ENCODE data around the gene UCHL5.
"Not testable (repeated sequence)": the region's sequence is repeated elsewhere in the genome, so short reads cannot be mapped to it uniquely, and the experiment has no call there.

Gene UCHL5

DNA sequence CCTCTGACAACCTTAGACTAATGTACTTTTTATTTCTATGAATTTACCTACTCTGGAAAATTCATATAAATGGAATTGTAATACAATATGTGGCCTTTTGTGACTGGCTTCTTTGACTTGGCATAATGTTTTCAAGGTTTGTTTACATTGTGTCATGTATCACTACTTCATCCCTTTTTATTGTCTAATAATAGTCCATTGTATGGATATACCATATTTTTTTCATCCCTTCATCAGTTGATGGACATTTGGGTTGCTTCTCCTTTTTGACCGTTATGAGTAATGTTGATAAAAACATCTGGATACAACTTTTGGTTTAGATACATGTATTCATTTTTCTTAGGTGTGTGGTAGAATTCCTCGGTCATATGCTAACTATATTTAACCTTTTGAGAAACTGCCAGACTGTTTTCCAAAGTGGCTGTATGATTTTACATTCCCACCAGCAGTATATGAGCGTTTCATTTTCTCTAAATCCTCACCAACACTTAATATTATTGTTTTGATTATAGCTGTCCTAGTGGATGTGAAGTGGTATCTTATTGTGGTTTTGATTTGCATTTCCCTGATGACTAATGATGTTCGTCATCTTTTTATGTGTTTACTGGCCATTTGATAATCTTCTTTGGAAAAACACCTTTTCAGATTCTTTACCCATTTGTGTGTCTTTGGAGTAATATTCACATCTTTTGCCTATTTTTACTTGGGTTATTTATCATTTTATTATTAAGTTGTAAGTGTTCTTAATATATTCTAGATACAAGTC lies 3.7 kb upstream of the UCHL5 start:
- DNase-seq, result no peak

DNA sequence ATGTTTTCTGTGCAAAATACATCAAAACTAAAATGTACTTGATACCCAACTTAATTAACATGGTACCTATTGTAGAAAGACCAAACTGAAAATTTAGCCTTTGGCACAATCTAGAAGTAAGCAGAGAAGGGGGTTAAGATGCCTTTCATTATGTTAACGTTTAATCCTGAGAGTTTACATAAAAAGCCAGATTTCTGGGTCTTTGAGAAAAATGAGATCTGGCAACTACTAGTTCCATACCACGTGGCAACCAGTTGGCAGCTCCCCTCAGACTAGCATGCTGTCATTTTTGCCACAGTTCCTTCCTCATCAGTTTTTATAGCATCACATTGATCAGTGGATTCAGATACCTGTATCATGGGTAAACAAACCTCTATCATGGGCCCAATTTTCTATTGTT lies 1.8 kb upstream of the UCHL5 start:
- peak; percentile 31 for DNase-seq

- peak; percentile 47 for DNase-seq
These were observed 1.2 kb upstream of the UCHL5 start for GRCh38 chr1:193060406-193060805.

GRCh38 chr1:193060115-193060403 lies 899 bp upstream of the UCHL5 start:
- no peak for DNase-seq

GRCh38 chr1:193058529-193059281 lies 455 bp downstream of the UCHL5 start:
- no peak for DNase-seq

- DNase-seq, result no peak
These were observed 4.9 kb downstream of the UCHL5 start for GRCh38 chr1:193054169-193054675.

DNA sequence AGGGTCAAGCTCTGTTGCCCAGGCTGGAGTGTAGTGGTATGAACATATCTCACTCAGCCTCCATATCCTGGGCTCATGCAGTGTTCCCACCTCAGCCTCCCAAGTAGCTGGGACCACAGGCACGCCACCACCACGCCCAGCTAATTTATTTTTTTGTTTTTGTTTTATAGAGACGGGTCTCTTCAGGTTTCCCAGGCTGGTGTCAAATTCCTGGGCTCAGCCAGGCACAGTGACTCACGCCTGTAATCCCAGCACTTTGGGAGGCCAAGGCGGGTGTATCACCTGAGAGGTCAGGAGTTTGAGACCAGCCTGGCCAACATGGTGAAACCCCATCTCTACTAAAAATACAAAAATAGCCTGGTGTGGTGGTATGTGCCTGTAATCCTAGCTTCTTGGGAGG lies 10.2 kb downstream of the UCHL5 start:
- not testable (repeated sequence) for DNase-seq

GRCh38 chr1:193042766-193043691 lies 16.1 kb downstream of the UCHL5 start:
- no peak for DNase-seq

DNA sequence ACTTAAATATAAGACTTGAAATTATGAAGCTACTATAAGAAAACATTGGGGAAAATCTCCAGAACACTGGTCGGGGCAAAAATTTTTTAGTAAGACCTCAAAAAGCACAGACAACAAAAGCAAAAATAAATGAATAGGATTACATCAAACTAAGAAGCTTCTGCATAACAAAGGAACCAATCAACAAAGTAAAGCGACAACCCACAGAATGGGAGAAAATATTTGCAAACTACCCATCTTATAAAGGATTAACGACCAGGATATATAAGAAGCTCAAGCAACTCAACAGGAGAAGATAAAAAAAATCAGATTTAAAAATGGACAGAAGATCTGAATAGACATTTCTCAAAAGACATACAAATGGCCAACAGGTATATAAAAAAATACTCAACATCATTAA lies 19.1 kb downstream of the UCHL5 start:
- DNase-seq, result no peak

DNA sequence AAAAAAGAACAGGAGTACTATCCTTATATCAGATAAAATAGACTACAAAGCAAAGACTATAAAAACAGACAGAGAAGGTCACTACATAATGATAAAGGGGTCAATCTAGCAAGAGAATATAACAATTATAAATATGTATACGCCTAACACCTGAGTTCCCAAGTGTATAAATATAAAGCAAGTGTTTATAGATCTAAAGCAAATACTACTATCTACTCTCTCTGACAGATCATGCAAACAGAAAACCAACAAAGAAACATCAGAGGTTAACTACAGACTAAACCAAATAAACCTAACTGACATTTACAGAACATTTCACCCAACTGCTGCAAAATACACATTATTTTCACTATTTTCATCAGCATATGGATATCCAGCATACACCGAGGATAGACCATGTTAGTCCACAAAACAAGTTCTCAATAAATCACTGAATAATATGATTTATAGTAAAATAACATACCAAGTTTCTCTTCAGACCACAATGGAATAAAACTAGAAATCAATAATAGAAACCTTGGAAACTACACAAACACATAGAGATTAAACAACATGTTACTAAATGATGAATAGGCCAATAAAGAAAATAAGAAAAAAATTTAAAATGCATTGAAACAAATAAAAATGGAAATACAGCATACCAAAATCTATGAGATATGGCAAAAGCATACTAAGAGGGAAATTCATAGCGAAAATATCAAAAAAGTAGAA lies 22.7 kb downstream of the UCHL5 start:
- DNase-seq, result no peak

DNA sequence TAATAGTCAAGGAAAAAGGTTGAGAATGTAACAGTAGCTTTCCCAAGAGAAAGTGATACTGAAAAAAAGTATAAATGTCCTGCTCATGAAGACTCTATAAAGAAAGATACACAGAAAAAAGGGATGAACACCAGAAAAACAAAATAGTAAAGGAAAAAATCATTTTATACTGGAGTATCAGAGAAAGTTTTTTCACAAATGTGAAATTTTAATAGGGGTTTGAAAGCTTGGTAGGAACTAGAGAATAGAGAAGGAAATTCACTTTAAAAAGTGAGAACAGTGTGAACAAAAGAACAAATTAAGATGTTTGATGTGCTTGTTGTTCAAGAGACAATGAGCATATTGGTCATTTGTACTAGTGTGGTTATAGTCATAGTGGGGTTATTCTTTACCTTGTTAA lies 25.6 kb downstream of the UCHL5 start:
- DNase-seq, result no peak

DNA sequence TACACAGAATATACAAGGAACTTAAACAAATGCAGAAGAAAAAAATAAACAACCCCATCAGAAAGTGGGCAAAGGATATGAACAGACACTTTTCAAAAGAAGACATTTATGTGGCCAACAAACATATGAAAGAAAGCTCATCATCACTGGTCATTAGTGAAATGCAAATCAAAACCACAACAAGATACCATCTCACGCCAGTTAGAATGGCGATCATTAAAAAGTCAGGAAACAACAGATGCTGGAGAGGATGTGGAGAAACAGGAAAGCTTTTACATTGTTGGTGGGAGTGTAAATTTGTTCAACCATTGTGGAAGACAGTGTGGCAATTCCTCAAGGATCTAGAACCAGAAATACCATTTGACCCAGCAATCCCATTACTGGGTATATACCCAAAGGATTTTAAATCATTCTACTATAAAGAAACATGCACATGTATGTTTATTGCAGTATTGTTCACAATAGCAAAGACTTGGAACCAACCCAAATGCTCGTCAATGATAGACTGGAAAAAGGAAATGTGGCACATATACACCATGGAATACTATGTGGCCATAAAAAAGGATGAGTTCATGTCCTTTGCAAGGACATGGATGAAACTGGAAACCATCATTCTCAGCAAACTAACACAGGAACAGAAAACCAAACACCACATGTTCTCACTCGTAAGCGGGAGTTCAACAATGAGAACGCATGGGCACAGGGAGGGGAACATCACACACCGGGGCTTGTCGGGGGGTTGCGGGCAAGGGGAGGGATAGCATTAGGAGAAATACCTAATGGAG lies 26.3 kb downstream of the UCHL5 start:
- not testable (repeated sequence) for DNase-seq

DNA sequence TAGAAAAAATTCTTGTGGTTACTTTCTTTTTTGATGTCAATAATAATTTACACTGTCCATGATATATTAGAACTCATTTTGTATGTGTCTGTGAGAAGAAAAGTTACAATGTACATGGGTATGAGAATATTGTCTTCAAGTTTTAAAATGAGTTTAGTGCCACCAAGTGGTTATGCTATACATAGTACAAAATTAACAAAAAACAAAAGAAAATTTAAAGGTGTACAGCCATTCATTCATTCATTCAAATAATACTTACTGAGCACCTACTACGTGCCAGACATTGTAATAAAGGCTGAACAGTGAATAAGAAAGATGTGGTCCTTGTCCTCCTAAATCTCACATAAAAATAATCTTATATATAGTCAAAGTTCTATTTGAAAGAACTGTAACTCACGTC lies 27.7 kb downstream of the UCHL5 start:
- no peak for DNase-seq

DNA sequence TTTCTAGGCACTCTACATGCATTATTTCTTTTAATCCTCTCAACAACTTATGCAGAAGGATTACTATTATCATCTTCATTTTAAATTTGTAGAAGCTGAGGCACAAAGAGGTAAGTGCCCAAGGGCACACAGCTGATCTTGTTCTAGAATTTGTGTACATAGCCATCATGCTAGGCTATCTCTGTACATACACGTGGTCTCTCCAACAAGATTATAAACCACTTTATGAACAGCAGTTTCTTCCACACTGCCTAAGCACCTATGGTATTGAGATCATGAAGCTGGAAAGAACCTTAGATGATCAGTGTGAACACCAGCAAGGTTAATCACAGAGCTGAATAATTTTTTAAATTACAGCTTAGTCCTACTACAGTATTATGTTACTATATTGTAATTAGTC lies 28.9 kb downstream of the UCHL5 start:
- no peak for DNase-seq

GRCh38 chr1:193025218-193025617 lies 33.9 kb downstream of the UCHL5 start:
- DNase-seq, result no peak

GRCh38 chr1:193019442-193020026 lies 39.6 kb downstream of the UCHL5 start:
- DNase-seq, result peak; percentile 73

DNA sequence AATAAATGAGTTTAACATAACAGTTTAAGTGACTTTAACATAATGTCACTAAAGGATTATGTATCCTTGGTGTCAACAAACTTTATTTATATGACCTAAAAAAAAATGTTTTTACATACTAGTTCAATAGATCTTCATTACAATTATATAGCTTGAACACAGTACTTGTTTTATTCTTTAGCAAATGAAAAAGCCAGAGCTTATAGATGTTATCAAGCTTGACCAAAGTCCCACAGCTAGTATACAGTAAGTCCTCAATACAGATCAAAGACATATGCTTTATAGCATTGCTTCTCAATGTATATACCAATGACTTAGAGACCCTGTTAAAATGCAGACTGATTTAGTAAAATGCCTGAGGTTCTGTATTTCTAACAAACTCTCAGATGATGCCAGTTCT lies 42.4 kb downstream of the UCHL5 start:
- no peak for DNase-seq

DNA sequence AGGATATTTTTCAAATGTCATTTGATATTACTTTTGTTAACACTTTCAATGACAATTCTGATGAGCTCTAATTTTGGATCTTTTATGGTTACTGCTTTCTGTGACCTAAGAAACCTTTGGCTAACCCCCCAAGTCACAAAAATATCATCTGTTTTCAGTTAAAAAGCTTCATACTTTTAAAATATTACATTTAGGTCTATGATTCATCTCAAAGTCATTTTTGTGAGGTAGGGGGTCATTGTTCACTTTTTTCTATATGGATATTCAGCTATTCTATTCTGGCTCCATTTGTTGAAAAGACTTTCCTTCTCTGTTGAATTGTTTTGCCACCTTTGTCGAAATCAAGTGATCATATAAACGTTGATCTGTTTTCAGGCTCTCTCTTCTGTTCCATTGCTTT lies 44.8 kb downstream of the UCHL5 start:
- DNase-seq, result no peak

- no peak for DNase-seq
These were observed 45.5 kb downstream of the UCHL5 start for GRCh38 chr1:193013707-193014106.

DNA sequence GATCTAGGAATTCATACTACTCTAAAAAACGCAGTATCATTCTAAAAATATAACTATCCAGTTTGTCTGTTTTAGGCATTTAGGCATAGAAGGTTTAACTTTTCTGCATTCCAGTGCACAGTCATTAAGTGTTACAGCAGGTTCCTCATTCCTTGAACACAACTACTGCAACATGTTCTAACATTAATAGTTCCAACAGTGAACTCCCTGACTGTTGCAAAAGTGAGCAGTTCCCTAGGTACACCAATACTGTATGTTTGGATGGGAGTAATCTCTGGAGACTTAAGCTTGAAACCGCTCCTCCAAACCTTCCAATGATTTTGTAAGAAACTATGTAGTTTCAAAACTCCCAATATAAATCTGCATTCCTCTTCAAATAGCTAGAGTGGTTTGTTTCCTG lies 46.2 kb downstream of the UCHL5 start:
- DNase-seq, result no peak

DNA sequence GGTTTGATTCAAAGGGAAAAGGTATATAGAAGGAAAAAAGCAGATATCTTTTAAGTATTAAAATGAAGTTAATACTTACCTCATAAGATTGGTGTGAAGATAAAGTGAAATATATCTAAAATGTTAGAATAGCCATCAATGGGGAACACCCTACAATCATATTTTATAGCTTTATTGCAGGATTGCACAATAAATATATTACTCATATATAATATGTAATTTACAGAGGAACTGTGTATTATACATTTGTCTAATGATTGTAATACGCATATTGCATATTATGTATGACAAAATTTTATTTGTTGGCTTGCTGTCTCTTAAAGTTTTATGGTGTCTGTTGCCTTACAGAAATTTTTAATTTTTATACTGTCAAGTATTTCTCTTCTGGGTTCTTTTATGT lies 47.8 kb downstream of the UCHL5 start:
- no peak for DNase-seq

DNA sequence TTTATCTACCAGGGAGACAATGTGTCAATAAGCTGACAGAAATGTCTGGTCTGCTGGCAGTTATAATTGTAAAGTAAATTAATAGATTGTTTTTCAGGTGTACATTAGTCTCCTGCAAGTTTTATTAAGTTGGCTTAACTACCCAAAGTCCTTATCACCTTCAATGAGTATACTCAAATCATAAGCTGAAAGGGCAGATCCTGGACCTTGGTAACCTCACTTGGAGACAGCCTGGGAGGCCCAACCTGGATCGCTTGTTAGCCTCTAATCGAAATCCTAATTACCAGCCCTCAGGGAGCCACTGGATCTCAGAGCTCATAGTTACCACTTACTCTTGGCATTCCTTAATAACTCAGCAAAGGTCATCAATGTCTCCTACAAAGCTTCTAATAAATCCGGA lies 49.7 kb downstream of the UCHL5 start:
- no peak for DNase-seq
